ENCODE data around the gene SLC30A3. TPM values are rescaled to one million over a fixed set of nuclear protein-coding genes. Genes with fewer than 3 reads are reported as not detected.
"Not testable (repeated sequence)": the region's sequence is repeated elsewhere in the genome, so short reads cannot be mapped to it uniquely, and the experiment has no call there.

Gene SLC30A3
- total and polyA plus RNA-seq, 9 donors: 0.18 to 0.99 (median 0.66) TPM

- DNase-seq: no peak
- H3K9me3 ChIP-seq (replicated peaks; ENCODE audit: control insufficient read depth, low read depth, low read length): no peaks in the 10 kb centered on the region
- WGBS (ENCODE audit: insufficient coverage): 86% methylated on average over 14 of the region's 16 CpGs
- no peak overlapping the region for H3K27ac ChIP-seq (ENCODE audit: low read length)
- no peaks in the 10 kb centered on the region for H3K4me1 ChIP-seq (ENCODE audit: control insufficient read depth, insufficient read depth, low read length)
- H3K27me3 ChIP-seq (ENCODE audit: control insufficient read depth, insufficient read depth, low read length): peaks cover 43% of the 10 kb centered on the region
- H3K36me3 ChIP-seq (ENCODE audit: control insufficient read depth, insufficient read depth, low read length): peaks cover 18% of the 10 kb centered on the region
- no peak overlapping the region for H3K4me3 ChIP-seq (ENCODE audit: low read length)
These were observed 42.7 kb upstream of the SLC30A3 start for GRCh38 chr2:27305516-27305915.

GRCh38 chr2:27304488-27305240 is 41.8 kb upstream of the SLC30A3 start:
- 87% methylated on average over 10 of the region's 13 CpGs for WGBS (ENCODE audit: insufficient coverage)
- no peak for DNase-seq
- H3K9me3 ChIP-seq (replicated peaks; ENCODE audit: control insufficient read depth, low read depth, low read length): no peaks in the 10 kb centered on the region
- H3K36me3 ChIP-seq (ENCODE audit: control insufficient read depth, insufficient read depth, low read length): peaks cover 15% of the 10 kb centered on the region
- H3K4me3 ChIP-seq (ENCODE audit: low read length): no peak overlapping the region
- H3K4me1 ChIP-seq (ENCODE audit: control insufficient read depth, insufficient read depth, low read length): no peaks in the 10 kb centered on the region
- H3K27me3 ChIP-seq (ENCODE audit: control insufficient read depth, insufficient read depth, low read length): peaks cover 43% of the 10 kb centered on the region
- H3K27ac ChIP-seq (ENCODE audit: low read length): no peak overlapping the region

GRCh38 chr2:27303093-27304025 is 40.5 kb upstream of the SLC30A3 start:
- Histone ChIP-seq H3K9me3 (replicated peaks; ENCODE audit: control insufficient read depth, low read depth, low read length) (no peaks in the 10 kb centered on the region), H3K27me3 (ENCODE audit: control insufficient read depth, insufficient read depth, low read length) (peaks cover 37% of the 10 kb centered on the region), H3K4me1 (ENCODE audit: control insufficient read depth, insufficient read depth, low read length) (no peaks in the 10 kb centered on the region), H3K27ac (ENCODE audit: low read length) (no peak overlapping the region), H3K36me3 (ENCODE audit: control insufficient read depth, insufficient read depth, low read length) (peaks cover 10% of the 10 kb centered on the region), H3K4me3 (ENCODE audit: low read length) (no peak overlapping the region)
- DNase-seq: peak; percentile 67
- WGBS (ENCODE audit: insufficient coverage): 30% methylated on average over 12 of the region's 25 CpGs

- not testable (repeated sequence) for H3K9me3 ChIP-seq (replicated peaks; ENCODE audit: control insufficient read depth, low read depth, low read length); H3K4me3 ChIP-seq (ENCODE audit: low read length); H3K27ac ChIP-seq (ENCODE audit: low read length); H3K4me1 ChIP-seq (ENCODE audit: control insufficient read depth, insufficient read depth, low read length); H3K36me3 ChIP-seq (ENCODE audit: control insufficient read depth, insufficient read depth, low read length); DNase-seq
- WGBS (ENCODE audit: insufficient coverage): 100% methylated on average over 1 of the region's 4 CpGs
- peaks cover 14% of the 10 kb centered on the region for H3K27me3 ChIP-seq (ENCODE audit: control insufficient read depth, insufficient read depth, low read length)
These were observed 37.8 kb upstream of the SLC30A3 start for GRCh38 chr2:27300606-27301005.

- WGBS (ENCODE audit: insufficient coverage): 74% methylated on average over 11 of the region's 18 CpGs
- H3K9me3 ChIP-seq (replicated peaks; ENCODE audit: control insufficient read depth, low read depth, low read length): no peaks in the 10 kb centered on the region
- H3K4me1 ChIP-seq (ENCODE audit: control insufficient read depth, insufficient read depth, low read length): no peaks in the 10 kb centered on the region
- peaks cover 2% of the 10 kb centered on the region for H3K27me3 ChIP-seq (ENCODE audit: control insufficient read depth, insufficient read depth, low read length)
- H3K36me3 ChIP-seq (ENCODE audit: control insufficient read depth, insufficient read depth, low read length): peaks cover 6% of the 10 kb centered on the region
- H3K27ac ChIP-seq (ENCODE audit: low read length): no peak overlapping the region
- no peak overlapping the region for H3K4me3 ChIP-seq (ENCODE audit: low read length)
- no peak for DNase-seq
These were observed 35.7 kb upstream of the SLC30A3 start for GRCh38 chr2:27298391-27299080.

- H3K4me1 ChIP-seq (ENCODE audit: control insufficient read depth, insufficient read depth, low read length): peaks cover 2% of the 10 kb centered on the region
These were observed 34.3 kb upstream of the SLC30A3 start for GRCh38 chr2:27297195-27297594.

GRCh38 chr2:27296481-27296880 is 33.6 kb upstream of the SLC30A3 start:
- no peak for DNase-seq
- no peak overlapping the region for H3K4me3 ChIP-seq (ENCODE audit: low read length)
- peaks cover 11% of the 10 kb centered on the region for H3K27me3 ChIP-seq (ENCODE audit: control insufficient read depth, insufficient read depth, low read length)
- no peaks in the 10 kb centered on the region for H3K9me3 ChIP-seq (replicated peaks; ENCODE audit: control insufficient read depth, low read depth, low read length)
- WGBS (ENCODE audit: insufficient coverage): no CpG with 5 or more reads among the region's 4 CpGs
- H3K36me3 ChIP-seq (ENCODE audit: control insufficient read depth, insufficient read depth, low read length): peaks cover 6% of the 10 kb centered on the region
- peaks cover 2% of the 10 kb centered on the region for H3K4me1 ChIP-seq (ENCODE audit: control insufficient read depth, insufficient read depth, low read length)
- no peak overlapping the region for H3K27ac ChIP-seq (ENCODE audit: low read length)

More at GRCh38 chr2:27297195-27297594, 34.3 kb upstream of the SLC30A3 start:
- Histone ChIP-seq H3K27me3 (ENCODE audit: control insufficient read depth, insufficient read depth, low read length) (peaks cover 4% of the 10 kb centered on the region), H3K36me3 (ENCODE audit: control insufficient read depth, insufficient read depth, low read length) (peaks cover 6% of the 10 kb centered on the region), H3K4me3 (ENCODE audit: low read length) (no peak overlapping the region), H3K9me3 (replicated peaks; ENCODE audit: control insufficient read depth, low read depth, low read length) (no peaks in the 10 kb centered on the region), H3K27ac (ENCODE audit: low read length) (no peak overlapping the region)
- DNase-seq: no peak
- no CpG with 5 or more reads among the region's 3 CpGs for WGBS (ENCODE audit: insufficient coverage)

GRCh38 chr2:27294928-27295327 is 32.1 kb upstream of the SLC30A3 start:
- Histone ChIP-seq H3K4me3 (ENCODE audit: low read length) (no peak overlapping the region), H3K27ac (ENCODE audit: low read length) (no peak overlapping the region), H3K36me3 (ENCODE audit: control insufficient read depth, insufficient read depth, low read length) (peaks cover 4% of the 10 kb centered on the region), H3K27me3 (ENCODE audit: control insufficient read depth, insufficient read depth, low read length) (peaks cover 16% of the 10 kb centered on the region), H3K9me3 (replicated peaks; ENCODE audit: control insufficient read depth, low read depth, low read length) (no peaks in the 10 kb centered on the region), H3K4me1 (ENCODE audit: control insufficient read depth, insufficient read depth, low read length) (peaks cover 2% of the 10 kb centered on the region)
- 77% methylated on average over 3 of the region's 8 CpGs for WGBS (ENCODE audit: insufficient coverage)
- no peak for DNase-seq

GRCh38 chr2:27291865-27292264 is 29.0 kb upstream of the SLC30A3 start:
- no peak for DNase-seq
- Histone ChIP-seq H3K4me3 (ENCODE audit: low read length) (no peak overlapping the region), H3K4me1 (ENCODE audit: control insufficient read depth, insufficient read depth, low read length) (peaks cover 2% of the 10 kb centered on the region), H3K27ac (ENCODE audit: low read length) (no peak overlapping the region), H3K36me3 (ENCODE audit: control insufficient read depth, insufficient read depth, low read length) (no peaks in the 10 kb centered on the region), H3K9me3 (replicated peaks; ENCODE audit: control insufficient read depth, low read depth, low read length) (no peaks in the 10 kb centered on the region), H3K27me3 (ENCODE audit: control insufficient read depth, insufficient read depth, low read length) (peaks cover 16% of the 10 kb centered on the region)
- WGBS (ENCODE audit: insufficient coverage): 18% methylated on average over 4 of the region's 6 CpGs

- Histone ChIP-seq H3K4me3 (ENCODE audit: low read length) (no peak overlapping the region), H3K9me3 (replicated peaks; ENCODE audit: control insufficient read depth, low read depth, low read length) (no peaks in the 10 kb centered on the region), H3K4me1 (ENCODE audit: control insufficient read depth, insufficient read depth, low read length) (peaks cover 2% of the 10 kb centered on the region), H3K36me3 (ENCODE audit: control insufficient read depth, insufficient read depth, low read length) (no peaks in the 10 kb centered on the region), H3K27me3 (ENCODE audit: control insufficient read depth, insufficient read depth, low read length) (peaks cover 14% of the 10 kb centered on the region), H3K27ac (ENCODE audit: low read length) (no peak overlapping the region)
- DNase-seq: no peak
- WGBS (ENCODE audit: insufficient coverage): 67% methylated on average over 3 of the region's 5 CpGs
These were observed 27.7 kb upstream of the SLC30A3 start for GRCh38 chr2:27290549-27290948.
